Activated naive CD4-positive, alpha-beta T cell treated with anti-CD3 and anti-CD28 coated beads for 36 hours (primary cell): ENCODE measurements around the gene GABRE. TPM values are rescaled to one million over a fixed set of nuclear protein-coding genes. Genes with fewer than 3 reads are reported as not detected.
A peak's percentile ranks its signal among the peaks of the same experiment; 100 is the strongest.

Experiments
- CTCF ChIA-PET: fragments of 350-600 bp; sonication (Branson Sonifier 250); formaldehyde crosslinking; loops from one replicate; lab custom pipeline; 2021; ENCODE audit warnings: antibody characterized with exemption; lab: Charles Lee
- DNase-seq: peaks from one replicate; pipeline ENCODE4 v3.0.0-alpha.2; 2020
- H3K27ac Mint-ChIP-seq: one replicate; pipeline ENCODE4 v1.8.0; 2021; ENCODE audit warnings: mild to moderate bottlenecking, mixed read lengths
- H3K27me3 Mint-ChIP-seq: one replicate; pipeline ENCODE4 v1.8.0; 2021; ENCODE audit warnings: low read depth, mixed read lengths
- H3K36me3 Mint-ChIP-seq: one replicate; pipeline ENCODE4 v1.8.0; 2021; ENCODE audit warnings: low read depth, mixed read lengths
- H3K4me1 Mint-ChIP-seq: one replicate; pipeline ENCODE4 v1.8.0; 2021; ENCODE audit warnings: low read depth, mixed read lengths
- H3K4me3 Mint-ChIP-seq: one replicate; pipeline ENCODE4 v1.8.0; 2021; ENCODE audit warnings: mild to moderate bottlenecking, moderate library complexity, mixed read lengths
- H3K9me3 Mint-ChIP-seq: one replicate; pipeline ENCODE4 v1.8.0; 2021; ENCODE audit warnings: mixed read lengths
- intact Hi-C: fragments of 100-400 bp; cut with micrococcal nuclease; formaldehyde crosslinking; loops from one replicate; pipeline ENCODE4 v1.15.1; 2023
- total RNA-seq, 2 experiments: library from RNA; stranded (reverse); gene quantifications; one replicate each; pipeline ENCODE4 v1.2.3, GENCODE V29; 2021

The GABRE gene
- not detected for total RNA-seq

DNA sequence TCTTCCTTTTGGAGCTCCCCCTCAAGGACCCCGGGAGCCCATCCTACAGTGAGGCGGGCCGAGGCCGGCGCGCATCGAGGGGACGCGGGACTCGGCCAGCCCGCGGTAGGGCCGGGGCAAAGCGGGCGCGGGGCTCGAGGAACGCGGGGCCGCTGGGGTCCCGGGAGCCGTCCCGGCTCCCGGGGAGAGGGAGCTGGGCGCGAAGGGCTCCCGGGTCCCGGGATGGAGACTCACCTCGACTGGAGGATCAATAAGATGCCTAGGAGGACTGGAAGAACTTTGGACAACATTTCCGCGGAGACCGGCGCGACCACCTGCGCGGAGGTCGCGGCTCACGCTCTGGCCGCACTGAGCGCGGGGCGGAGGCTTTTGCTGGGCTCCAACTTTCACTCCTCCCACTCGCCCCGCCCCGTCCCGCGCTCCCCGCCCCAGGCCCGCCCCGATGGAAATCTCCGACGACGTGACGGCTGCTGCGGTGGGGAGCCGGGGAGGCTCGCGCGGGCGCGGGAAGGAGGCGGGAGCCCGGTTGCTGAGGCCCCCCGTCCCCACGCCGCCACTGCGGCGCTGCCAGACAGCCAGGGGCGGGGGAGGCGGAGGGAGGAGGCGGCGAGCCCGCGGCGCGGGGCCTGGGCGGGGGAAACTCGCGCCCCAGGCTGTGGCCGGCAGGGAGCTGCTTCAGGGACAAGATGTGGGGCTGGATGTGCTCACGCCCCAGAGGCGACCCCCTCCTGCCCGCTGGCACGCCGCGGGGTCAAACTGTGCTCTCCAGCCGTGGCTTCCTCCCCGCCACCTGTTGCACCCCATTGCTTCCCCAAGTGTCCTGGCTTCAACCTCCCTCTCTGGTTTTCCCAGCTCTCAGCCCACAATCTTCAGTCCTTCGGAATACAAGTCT is at the start of gene GABRE:
TSS of gene GABRE (minus strand) at position 341 of the 892 bp plus-strand sequence. CDS start at position 290, 51 bp downstream.
- Mint-ChIP-seq H3K4me3 (no peak within 1 kb of the TSS), H3K27me3 (peaks cover 29% of the 10 kb centered on the region), H3K36me3 (no peaks in the 10 kb centered on the region), H3K4me1 (no peaks in the 10 kb centered on the region), H3K27ac (no peak within 1 kb of the TSS), H3K9me3 (no peaks in the 10 kb centered on the region)
- peak; percentile 5 for DNase-seq
- CTCF ChIA-PET: no interaction called here
- intact Hi-C loops: no loop called here

DNA sequence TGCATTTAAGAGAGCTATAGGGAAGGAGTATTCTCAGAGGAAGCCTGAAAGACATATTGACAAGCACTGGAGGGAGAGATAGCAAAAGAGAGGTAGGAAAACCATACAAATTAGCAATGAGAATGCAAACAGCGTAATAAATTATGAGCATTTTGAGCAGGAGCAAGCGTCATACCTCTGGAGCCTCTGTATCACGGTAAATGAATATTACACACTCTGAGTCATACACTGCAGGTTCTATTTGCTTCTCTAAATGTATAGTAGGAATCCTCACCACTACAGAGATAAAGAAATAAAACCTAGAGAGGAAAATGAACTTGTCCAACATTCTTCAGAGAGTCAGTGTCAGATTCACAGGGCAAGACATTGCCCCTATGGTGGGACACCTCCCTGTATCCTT is 46.4 kb upstream of the GABRE start:
- CTCF ChIA-PET: no interaction called here
- no peaks in the 10 kb centered on the region for H3K36me3 Mint-ChIP-seq
- no peak for DNase-seq
- intact Hi-C loops: no loop called here
- H3K27me3 Mint-ChIP-seq: no peaks in the 10 kb centered on the region
- H3K4me3 Mint-ChIP-seq: no peak overlapping the region
- H3K27ac Mint-ChIP-seq: no peak overlapping the region
- no peaks in the 10 kb centered on the region for H3K9me3 Mint-ChIP-seq
- no peaks in the 10 kb centered on the region for H3K4me1 Mint-ChIP-seq

GRCh38 chrX:151999813-152000212 is 25.3 kb upstream of the GABRE start:
- Mint-ChIP-seq H3K27ac (no peak overlapping the region), H3K27me3 (no peaks in the 10 kb centered on the region), H3K4me1 (no peaks in the 10 kb centered on the region), H3K4me3 (no peak overlapping the region), H3K9me3 (no peaks in the 10 kb centered on the region), H3K36me3 (no peaks in the 10 kb centered on the region)
- intact Hi-C loops: no loop called here
- CTCF ChIA-PET: no interaction called here
- no peak for DNase-seq

DNA sequence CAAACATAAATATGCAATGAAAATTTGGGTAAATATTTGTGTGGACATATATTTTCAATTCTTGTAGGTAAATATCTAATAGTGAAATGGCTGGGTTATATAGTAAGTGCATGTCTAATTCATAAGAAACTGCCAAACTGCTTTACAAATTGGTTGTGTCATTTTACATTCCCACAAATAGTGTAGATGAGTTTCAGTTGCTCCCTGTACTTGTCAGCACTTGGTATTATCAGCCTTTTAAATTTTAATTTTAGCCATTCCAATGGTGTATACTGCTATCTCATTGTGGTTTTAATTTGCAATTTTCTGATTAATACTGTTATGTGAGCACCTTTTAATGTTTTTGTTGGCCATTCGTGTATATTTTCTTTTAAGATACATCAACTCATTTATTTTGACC is 23.1 kb upstream of the GABRE start:
- H3K4me1 Mint-ChIP-seq: no peaks in the 10 kb centered on the region
- no peaks in the 10 kb centered on the region for H3K27me3 Mint-ChIP-seq
- H3K36me3 Mint-ChIP-seq: no peaks in the 10 kb centered on the region
- DNase-seq: no peak
- no peaks in the 10 kb centered on the region for H3K9me3 Mint-ChIP-seq
- CTCF ChIA-PET: no interaction called here
- intact Hi-C loops: no loop called here
- no peak overlapping the region for H3K4me3 Mint-ChIP-seq
- H3K27ac Mint-ChIP-seq: no peak overlapping the region

GRCh38 chrX:151996347-151996746 is 21.9 kb upstream of the GABRE start:
- intact Hi-C loops: no loop called here
- no peak overlapping the region for H3K27ac Mint-ChIP-seq
- no peak overlapping the region for H3K4me3 Mint-ChIP-seq
- H3K36me3 Mint-ChIP-seq: no peaks in the 10 kb centered on the region
- no peak for DNase-seq
- CTCF ChIA-PET: no interaction called here
- H3K27me3 Mint-ChIP-seq: no peaks in the 10 kb centered on the region
- H3K4me1 Mint-ChIP-seq: no peaks in the 10 kb centered on the region
- H3K9me3 Mint-ChIP-seq: no peaks in the 10 kb centered on the region

DNA sequence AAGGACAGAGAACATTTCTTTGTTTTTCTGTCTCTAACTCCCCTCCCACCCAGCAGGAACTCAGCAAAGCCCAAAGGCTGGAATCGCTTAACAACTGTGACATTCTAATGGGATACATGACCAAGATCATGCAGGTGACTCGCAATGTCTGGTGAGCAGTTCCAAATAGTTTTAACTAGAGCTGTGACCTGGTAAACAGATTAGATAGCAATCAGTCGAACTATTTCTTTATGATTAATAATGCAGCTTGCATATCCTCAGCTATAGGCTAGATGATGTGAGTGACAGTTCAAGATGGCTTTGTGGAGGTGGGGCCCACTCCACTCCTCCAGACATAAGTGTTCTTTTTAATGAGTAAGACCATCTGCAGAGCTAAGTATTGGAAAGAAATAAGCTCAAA is 20.0 kb upstream of the GABRE start:
- intact Hi-C loops: no loop called here
- CTCF ChIA-PET: no interaction called here
- Mint-ChIP-seq H3K9me3 (no peaks in the 10 kb centered on the region), H3K27ac (no peak overlapping the region), H3K36me3 (no peaks in the 10 kb centered on the region), H3K4me3 (no peak overlapping the region), H3K4me1 (no peaks in the 10 kb centered on the region), H3K27me3 (no peaks in the 10 kb centered on the region)
- no peak for DNase-seq

DNA sequence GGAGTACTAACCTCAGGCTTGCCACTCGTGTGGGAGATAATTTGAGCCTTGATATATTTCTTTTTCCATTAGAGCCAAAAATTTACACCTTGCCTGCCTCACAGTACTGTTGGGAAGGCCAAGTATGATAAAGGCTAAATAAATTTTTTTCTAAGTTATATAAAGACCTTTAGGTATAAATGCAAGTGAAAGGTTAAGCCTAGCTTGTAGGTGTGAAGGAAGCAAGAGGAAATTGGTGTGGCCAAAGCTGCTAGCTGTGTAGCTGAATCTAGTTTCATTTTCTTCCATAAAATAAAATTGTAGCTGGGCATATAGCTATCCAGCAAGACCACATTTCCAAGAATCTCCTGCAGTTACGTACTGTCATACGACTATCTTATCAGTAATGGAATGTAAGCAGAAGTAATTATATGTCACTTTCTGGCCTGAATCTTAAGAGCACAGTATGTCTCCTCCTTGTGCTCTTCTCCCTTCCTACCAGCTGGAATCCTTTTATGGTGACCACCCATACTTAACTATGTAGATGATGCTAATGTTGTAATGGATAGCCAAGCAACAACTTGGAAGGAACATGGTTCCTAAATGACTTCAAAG is 14.3 kb upstream of the GABRE start:
- CTCF ChIA-PET: no interaction called here
- H3K9me3 Mint-ChIP-seq: no peaks in the 10 kb centered on the region
- no peaks in the 10 kb centered on the region for H3K36me3 Mint-ChIP-seq
- peaks cover 4% of the 10 kb centered on the region for H3K27me3 Mint-ChIP-seq
- DNase-seq: no peak
- H3K27ac Mint-ChIP-seq: no peak overlapping the region
- H3K4me3 Mint-ChIP-seq: no peak overlapping the region
- no peaks in the 10 kb centered on the region for H3K4me1 Mint-ChIP-seq
- intact Hi-C loops: no loop called here

DNA sequence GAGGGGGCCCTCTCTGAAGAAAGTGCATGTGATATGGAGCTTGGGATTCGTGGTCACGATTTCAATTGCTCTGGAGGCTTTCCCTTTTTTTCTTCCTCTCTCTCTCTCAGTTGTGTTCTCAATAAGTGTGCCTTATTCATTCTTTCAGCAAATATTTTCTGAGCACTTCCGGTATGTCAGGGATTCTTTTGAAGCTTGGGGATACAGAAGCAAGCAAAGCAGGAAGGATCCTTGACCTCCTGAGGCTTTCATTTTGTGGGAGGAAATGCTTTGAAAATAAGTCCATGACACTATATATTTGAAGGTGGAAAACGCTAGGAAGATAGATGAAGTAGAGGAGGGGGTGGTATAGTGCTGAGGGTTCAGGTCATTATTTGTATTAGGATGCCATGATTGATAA is 12.6 kb upstream of the GABRE start:
- Mint-ChIP-seq H3K4me1 (no peaks in the 10 kb centered on the region), H3K27me3 (peaks cover 4% of the 10 kb centered on the region), H3K4me3 (no peak overlapping the region), H3K27ac (no peak overlapping the region), H3K9me3 (no peaks in the 10 kb centered on the region), H3K36me3 (no peaks in the 10 kb centered on the region)
- CTCF ChIA-PET: no interaction called here
- intact Hi-C loops: no loop called here
- no peak for DNase-seq

- H3K27me3 Mint-ChIP-seq: peaks cover 4% of the 10 kb centered on the region
- no peak for DNase-seq
- no peaks in the 10 kb centered on the region for H3K36me3 Mint-ChIP-seq
- CTCF ChIA-PET: no interaction called here
- H3K4me1 Mint-ChIP-seq: no peaks in the 10 kb centered on the region
- no peak overlapping the region for H3K27ac Mint-ChIP-seq
- intact Hi-C loops: no loop called here
- no peak overlapping the region for H3K4me3 Mint-ChIP-seq
- no peaks in the 10 kb centered on the region for H3K9me3 Mint-ChIP-seq
Observed at GRCh38 chrX:151985955-151986354, 11.5 kb upstream of the GABRE start.

GRCh38 chrX:151985531-151985930 is 11.1 kb upstream of the GABRE start:
- no peak overlapping the region for H3K27ac Mint-ChIP-seq
- CTCF ChIA-PET: no interaction called here
- H3K9me3 Mint-ChIP-seq: no peaks in the 10 kb centered on the region

GRCh38 chrX:151984902-151985301 is 10.4 kb upstream of the GABRE start:
- H3K27me3 Mint-ChIP-seq: peaks cover 4% of the 10 kb centered on the region
- no peak overlapping the region for H3K4me3 Mint-ChIP-seq
- intact Hi-C loops: no loop called here
- no peak for DNase-seq
- CTCF ChIA-PET: interaction anchor here (0.6 kb wide), 1 partner anchor 25 kb away, joined by 5 read pairs; no protein-coding TSS in a partner anchor
- no peaks in the 10 kb centered on the region for H3K4me1 Mint-ChIP-seq
- no peaks in the 10 kb centered on the region for H3K9me3 Mint-ChIP-seq
- no peak overlapping the region for H3K27ac Mint-ChIP-seq
- no peaks in the 10 kb centered on the region for H3K36me3 Mint-ChIP-seq

More at GRCh38 chrX:151985531-151985930, 11.1 kb upstream of the GABRE start:
- no peak overlapping the region for H3K4me3 Mint-ChIP-seq
- intact Hi-C loops: no loop called here
- H3K27me3 Mint-ChIP-seq: peaks cover 4% of the 10 kb centered on the region
- H3K4me1 Mint-ChIP-seq: no peaks in the 10 kb centered on the region
- H3K36me3 Mint-ChIP-seq: no peaks in the 10 kb centered on the region
- no peak for DNase-seq

DNA sequence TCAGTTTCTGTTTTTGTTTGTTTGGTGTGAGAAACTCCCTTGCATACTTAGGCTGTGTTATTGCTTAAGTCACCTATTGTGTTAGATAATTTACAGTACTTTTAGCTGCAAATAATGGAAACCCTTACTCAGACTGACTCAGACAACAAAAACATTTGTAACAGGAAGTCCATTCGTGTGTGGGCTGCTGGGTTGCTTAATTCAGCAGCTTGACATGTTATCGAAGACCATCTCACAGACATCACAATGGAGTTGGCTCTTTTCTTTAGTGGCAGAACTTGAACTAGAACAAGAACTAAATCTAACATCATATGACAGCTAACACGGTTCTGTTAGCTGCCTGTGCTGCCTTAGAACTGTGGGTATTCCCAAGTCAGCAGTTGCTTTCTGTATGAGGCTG is 9.9 kb upstream of the GABRE start:
- no peaks in the 10 kb centered on the region for H3K9me3 Mint-ChIP-seq
- H3K27ac Mint-ChIP-seq: no peak overlapping the region
- intact Hi-C loops: no loop called here
- no peaks in the 10 kb centered on the region for H3K4me1 Mint-ChIP-seq
- H3K4me3 Mint-ChIP-seq: no peak overlapping the region
- peaks cover 4% of the 10 kb centered on the region for H3K27me3 Mint-ChIP-seq
- H3K36me3 Mint-ChIP-seq: no peaks in the 10 kb centered on the region
- CTCF ChIA-PET: interaction anchor here (0.6 kb wide), 1 partner anchor 25 kb away, joined by 5 read pairs; no protein-coding TSS in a partner anchor
- no peak for DNase-seq

GRCh38 chrX:151983186-151983585 is 8.7 kb upstream of the GABRE start:
- DNase-seq: no peak
- Mint-ChIP-seq H3K27me3 (peaks cover 4% of the 10 kb centered on the region), H3K4me3 (no peak overlapping the region), H3K27ac (no peak overlapping the region), H3K9me3 (no peaks in the 10 kb centered on the region), H3K4me1 (no peaks in the 10 kb centered on the region), H3K36me3 (no peaks in the 10 kb centered on the region)
- intact Hi-C loops: no loop called here
- CTCF ChIA-PET: no interaction called here
